A549 (cell line): ENCODE results near the gene CDC45.

Experiments
- BHLHE40 ChIP-seq: IDR thresholded peaks from 2 replicates; pipeline ENCODE4 v1.6.1; 2012; ENCODE audit warnings: low read depth, low read length, inconsistent platforms
- CHD2 ChIP-seq: fragments of 150-350 bp; IDR thresholded peaks from 2 replicates; pipeline ENCODE4 v1.6.1; 2014; ENCODE audit warnings: low read length; ENCODE audit not compliant: partially characterized antibody
- CTCF ChIP-seq: fragments of >200 bp; sonication (Bioruptor Twin); formaldehyde crosslinking; IDR thresholded peaks from 3 replicates; pipeline ENCODE4 v1.5.1; 2016
- ELK1 ChIP-seq: fragments of 150-350 bp; IDR thresholded peaks from 2 replicates; pipeline ENCODE4 v1.6.1; 2014; ENCODE audit warnings: low read depth, mild to moderate bottlenecking, low read length
- PHF8 ChIP-seq: fragments of 200-600 bp; sonication (generic); IDR thresholded peaks from 2 replicates; pipeline ENCODE4 v1.6.1; 2016; ENCODE audit warnings: low read depth, mild to moderate bottlenecking, antibody characterized with exemption, moderate library complexity, borderline replicate concordance
- POLR2A ChIP-seq: IDR thresholded peaks from 2 replicates; pipeline ENCODE4 v1.6.1; 2012; ENCODE audit warnings: mild to moderate bottlenecking, low read length
- POLR2AphosphoS2 ChIP-seq: conservative IDR thresholded peaks from 2 replicates; pipeline ENCODE4 v1.6.1; 2012; ENCODE audit warnings: low read length, improper control_type of control experiment, inconsistent platforms
- USF2 ChIP-seq: fragments of 450-650 bp; IDR thresholded peaks from 2 replicates; pipeline ENCODE4 v1.6.1; 2014; ENCODE audit warnings: antibody characterized with exemption

- no peak for TF ChIP-seq CHD2
- no peak for TF ChIP-seq CTCF
- no peak for TF ChIP-seq PHF8
- no peak for TF ChIP-seq ELK1
- no peak for TF ChIP-seq POLR2AphosphoS2
- no peak for TF ChIP-seq BHLHE40
- TF ChIP-seq POLR2A = no peak
- TF ChIP-seq USF2 = no peak
Observed at GRCh38 chr22:19488285-19488684, 8.6 kb downstream of the CDC45 start.
